ENCODE measurements around the gene C1orf21. TPM values are rescaled to one million over a fixed set of nuclear protein-coding genes. Genes with fewer than 3 reads are reported as not detected.

C1orf21 gene
- total and polyA plus RNA-seq, 2 donors (not counting 1 experiment from before 2014, with no cell fraction given): 53.0 to 95.4 TPM

DNA sequence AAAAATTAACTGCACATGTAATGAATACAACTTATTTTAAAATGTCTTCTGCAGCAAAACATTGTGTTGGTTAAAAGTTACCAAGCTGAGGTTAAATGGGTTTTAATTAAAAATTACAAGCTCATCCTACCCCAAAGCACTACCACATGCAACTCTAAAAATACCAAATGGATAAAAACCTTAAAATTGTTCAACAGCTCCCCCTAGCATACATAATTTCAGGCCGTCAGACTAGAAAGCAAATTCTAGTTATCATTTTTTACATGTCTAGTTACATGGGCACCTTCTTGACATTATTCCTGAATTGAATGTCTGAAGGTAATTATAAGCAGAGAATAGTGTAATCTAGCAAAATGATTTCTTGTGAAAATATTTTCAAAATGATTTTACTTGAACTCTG is 176.5 kb downstream of the C1orf21 start:
- Histone ChIP-seq H3K9ac (ENCODE audit: insufficient read depth, low read length) (no peak overlapping the region), H3K27me3 (ENCODE audit: control insufficient read depth, insufficient read depth, low read length) (no peaks in the 10 kb centered on the region), H3K36me3 (ENCODE audit: control insufficient read depth, insufficient read depth, low read length) (no peaks in the 10 kb centered on the region), H2AFZ (ENCODE audit: low read length) (no peak overlapping the region), H3K4me2 (ENCODE audit: extremely low read depth, insufficient read depth, low read length) (no peak overlapping the region), H3K4me3 (replicated peaks in 1 of 4; ENCODE audit: control extremely low read depth in 1 of 4, insufficient read depth in 1 of 4, low read depth in 3 of 4, low read length in 4 of 4) (no peak overlapping the region), H3K27ac (ENCODE audit: insufficient read depth, low read length) (no peak overlapping the region), H4K20me1 (ENCODE audit: control insufficient read depth, extremely low read depth, insufficient read depth, low read length) (no peaks in the 10 kb centered on the region), H3K9me3 (ENCODE audit: control insufficient read depth, insufficient read depth, low read depth, low read length) (no peaks in the 10 kb centered on the region), H3K4me1 (ENCODE audit: control insufficient read depth, extremely low read depth, insufficient read depth, low read length) (peaks cover 5% of the 10 kb centered on the region), H3K79me2 (ENCODE audit: control insufficient read depth, insufficient read depth, low read length) (no peaks in the 10 kb centered on the region)
- peak; percentile 37 to 65 for TF ChIP-seq CTCF (conservative IDR thresholded peaks at IDR 0.05 in 1 of 2, IDR thresholded peaks at IDR 0.05 in 1 of 2; ENCODE audit: low read depth in 1 of 2, low read length in 2 of 2)
- no peak for TF ChIP-seq EZH2 (IDR thresholded peaks at IDR 0.05; ENCODE audit: low read length, missing control alignments)
- peak; percentile 13 to 67 for DNase-seq (ENCODE audit: low read depth in 2 of 2)

- Histone ChIP-seq H3K27ac (ENCODE audit: insufficient read depth, low read length) (no peak overlapping the region), H2AFZ (ENCODE audit: low read length) (no peak overlapping the region), H3K79me2 (ENCODE audit: control insufficient read depth, insufficient read depth, low read length) (no peaks in the 10 kb centered on the region), H3K4me1 (ENCODE audit: control insufficient read depth, extremely low read depth, insufficient read depth, low read length) (peaks cover 5% of the 10 kb centered on the region), H3K36me3 (ENCODE audit: control insufficient read depth, insufficient read depth, low read length) (no peaks in the 10 kb centered on the region), H4K20me1 (ENCODE audit: control insufficient read depth, extremely low read depth, insufficient read depth, low read length) (no peaks in the 10 kb centered on the region), H3K9me3 (ENCODE audit: control insufficient read depth, insufficient read depth, low read depth, low read length) (no peaks in the 10 kb centered on the region), H3K9ac (ENCODE audit: insufficient read depth, low read length) (no peak overlapping the region), H3K4me3 (replicated peaks in 1 of 4; ENCODE audit: control extremely low read depth in 1 of 4, insufficient read depth in 1 of 4, low read depth in 3 of 4, low read length in 4 of 4) (no peak overlapping the region), H3K4me2 (ENCODE audit: extremely low read depth, insufficient read depth, low read length) (no peak overlapping the region), H3K27me3 (ENCODE audit: control insufficient read depth, insufficient read depth, low read length) (no peaks in the 10 kb centered on the region)
- DNase-seq (ENCODE audit: low read depth in 2 of 2): peak in 1 of 2 donors; percentile 12
- TF ChIP-seq CTCF (conservative IDR thresholded peaks at IDR 0.05 in 1 of 2, IDR thresholded peaks at IDR 0.05 in 1 of 2; ENCODE audit: low read depth in 1 of 2, low read length in 2 of 2): no peak
- no peak for TF ChIP-seq EZH2 (IDR thresholded peaks at IDR 0.05; ENCODE audit: low read length, missing control alignments)
These were observed 180.2 kb downstream of the C1orf21 start for GRCh38 chr1:184567009-184567408.

- no peaks in the 10 kb centered on the region for H3K36me3 ChIP-seq (ENCODE audit: control insufficient read depth, insufficient read depth, low read length)
- H3K27me3 ChIP-seq (ENCODE audit: control insufficient read depth, insufficient read depth, low read length): no peaks in the 10 kb centered on the region
- H3K27ac ChIP-seq (ENCODE audit: insufficient read depth, low read length): no peak overlapping the region
- H3K4me2 ChIP-seq (ENCODE audit: extremely low read depth, insufficient read depth, low read length): no peak overlapping the region
- H4K20me1 ChIP-seq (ENCODE audit: control insufficient read depth, extremely low read depth, insufficient read depth, low read length): no peaks in the 10 kb centered on the region
- peak in 1 of 2 donors; percentile 88 for DNase-seq (ENCODE audit: low read depth in 2 of 2)
- peaks cover 3% of the 10 kb centered on the region for H3K4me1 ChIP-seq (ENCODE audit: control insufficient read depth, extremely low read depth, insufficient read depth, low read length)
- no peak overlapping the region for H3K4me3 ChIP-seq (replicated peaks in 1 of 4; ENCODE audit: control extremely low read depth in 1 of 4, insufficient read depth in 1 of 4, low read depth in 3 of 4, low read length in 4 of 4)
- no peaks in the 10 kb centered on the region for H3K79me2 ChIP-seq (ENCODE audit: control insufficient read depth, insufficient read depth, low read length)
- TF ChIP-seq CTCF (conservative IDR thresholded peaks at IDR 0.05 in 1 of 2, IDR thresholded peaks at IDR 0.05 in 1 of 2; ENCODE audit: low read depth in 1 of 2, low read length in 2 of 2): no peak
- no peak for TF ChIP-seq EZH2 (IDR thresholded peaks at IDR 0.05; ENCODE audit: low read length, missing control alignments)
- H3K9me3 ChIP-seq (ENCODE audit: control insufficient read depth, insufficient read depth, low read depth, low read length): no peaks in the 10 kb centered on the region
- H2AFZ ChIP-seq (ENCODE audit: low read length): no peak overlapping the region
- no peak overlapping the region for H3K9ac ChIP-seq (ENCODE audit: insufficient read depth, low read length)
These were observed 180.8 kb downstream of the C1orf21 start for GRCh38 chr1:184567637-184568036.

Measured in fibroblast of lung (primary cell).